ENCODE data around the gene ADGB.

ADGB gene

GRCh38 chr6:146628350-146628749 is 29.6 kb downstream of the ADGB start:
- DNase-seq (ENCODE audit: low read depth), result no peak
- H3K4me3 ChIP-seq (ENCODE audit: low read depth, low read length), result no peak overlapping the region
- no peak for TF ChIP-seq CTCF (IDR thresholded peaks at IDR 0.05; ENCODE audit: control insufficient read depth, extremely low read depth, insufficient read depth)

- no peak for TF ChIP-seq CTCF (IDR thresholded peaks at IDR 0.05; ENCODE audit: control insufficient read depth, extremely low read depth, insufficient read depth)
- no peak overlapping the region for H3K4me3 ChIP-seq (ENCODE audit: low read depth, low read length)
Measured at GRCh38 chr6:146634022-146634421, 35.2 kb downstream of the ADGB start.

GRCh38 chr6:146635165-146635564 is 36.4 kb downstream of the ADGB start:
- TF ChIP-seq CTCF (IDR thresholded peaks at IDR 0.05; ENCODE audit: control insufficient read depth, extremely low read depth, insufficient read depth), result no peak
- H3K4me3 ChIP-seq (ENCODE audit: low read depth, low read length), result no peak overlapping the region
- DNase-seq (ENCODE audit: low read depth), result no peak

More at GRCh38 chr6:146634022-146634421, 35.2 kb downstream of the ADGB start:
- DNase-seq (ENCODE audit: low read depth), result no peak

- no peak for TF ChIP-seq CTCF (IDR thresholded peaks at IDR 0.05; ENCODE audit: control insufficient read depth, extremely low read depth, insufficient read depth)
- H3K4me3 ChIP-seq (ENCODE audit: low read depth, low read length), result no peak overlapping the region
- DNase-seq (ENCODE audit: low read depth), result no peak
Measured at GRCh38 chr6:146636481-146636880, 37.7 kb downstream of the ADGB start.

GRCh38 chr6:146642921-146643320 is 44.1 kb downstream of the ADGB start:
- H3K4me3 ChIP-seq (ENCODE audit: low read depth, low read length), result no peak overlapping the region
- DNase-seq (ENCODE audit: low read depth), result no peak
- no peak for TF ChIP-seq CTCF (IDR thresholded peaks at IDR 0.05; ENCODE audit: control insufficient read depth, extremely low read depth, insufficient read depth)

- no peak for DNase-seq (ENCODE audit: low read depth)
- no peak for TF ChIP-seq CTCF (IDR thresholded peaks at IDR 0.05; ENCODE audit: control insufficient read depth, extremely low read depth, insufficient read depth)
- H3K4me3 ChIP-seq (ENCODE audit: low read depth, low read length), result no peak overlapping the region
Measured at GRCh38 chr6:146650799-146651481, 52.2 kb downstream of the ADGB start.

- no peak overlapping the region for H3K4me3 ChIP-seq (ENCODE audit: low read depth, low read length)
- no peak for DNase-seq (ENCODE audit: low read depth)
- no peak for TF ChIP-seq CTCF (IDR thresholded peaks at IDR 0.05; ENCODE audit: control insufficient read depth, extremely low read depth, insufficient read depth)
Measured at GRCh38 chr6:146651482-146651863, 52.7 kb downstream of the ADGB start.
